ENCODE measurements around the gene UBR4.

The UBR4 gene

DNA sequence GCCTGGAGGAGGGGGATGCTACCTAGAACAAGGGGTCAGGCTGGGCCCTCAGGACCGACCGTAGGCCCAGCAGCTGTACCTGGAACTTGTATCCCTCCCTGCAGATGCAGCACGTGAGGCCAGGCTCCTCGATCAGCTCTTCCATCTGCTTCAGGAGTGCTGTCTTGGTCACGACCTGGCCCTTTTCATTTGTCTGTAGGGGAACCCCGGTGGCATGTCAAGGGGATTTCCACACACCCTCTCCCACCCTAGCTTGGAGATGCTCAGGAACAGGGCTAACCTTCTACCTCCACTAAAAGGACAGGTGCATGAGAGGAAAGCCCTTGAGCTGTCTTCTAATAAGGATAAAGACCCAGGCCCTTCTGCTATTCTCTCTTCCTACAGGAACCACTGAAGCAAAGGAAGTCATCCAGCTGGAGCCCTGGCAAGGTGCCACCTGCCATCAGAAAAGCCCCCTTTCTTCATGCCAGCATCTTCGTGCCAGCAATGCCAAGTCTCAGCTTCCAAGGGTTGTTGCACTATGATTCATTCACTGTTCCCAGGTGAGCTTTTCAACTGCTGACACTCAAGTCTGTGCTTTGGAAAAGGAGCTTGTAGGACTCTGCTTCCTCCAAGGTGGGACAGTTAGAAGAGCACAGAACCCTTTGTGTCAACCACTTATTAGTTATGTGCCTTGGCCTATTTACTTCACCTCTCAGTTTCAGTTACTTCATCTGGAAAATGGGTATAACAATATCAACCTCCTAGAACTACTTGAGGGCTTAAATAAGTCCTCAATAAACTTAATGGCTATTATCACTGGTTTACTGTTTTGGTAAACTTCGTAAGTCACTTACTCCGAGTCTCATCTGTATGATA is 122.1 kb downstream of the UBR4 start:
- no peak for DNase-seq

GRCh38 chr1:19087017-19087736 is 122.9 kb downstream of the UBR4 start:
- DNase-seq, result no peak

GRCh38 chr1:19086176-19086875 is 123.7 kb downstream of the UBR4 start:
- no peak for DNase-seq

DNA sequence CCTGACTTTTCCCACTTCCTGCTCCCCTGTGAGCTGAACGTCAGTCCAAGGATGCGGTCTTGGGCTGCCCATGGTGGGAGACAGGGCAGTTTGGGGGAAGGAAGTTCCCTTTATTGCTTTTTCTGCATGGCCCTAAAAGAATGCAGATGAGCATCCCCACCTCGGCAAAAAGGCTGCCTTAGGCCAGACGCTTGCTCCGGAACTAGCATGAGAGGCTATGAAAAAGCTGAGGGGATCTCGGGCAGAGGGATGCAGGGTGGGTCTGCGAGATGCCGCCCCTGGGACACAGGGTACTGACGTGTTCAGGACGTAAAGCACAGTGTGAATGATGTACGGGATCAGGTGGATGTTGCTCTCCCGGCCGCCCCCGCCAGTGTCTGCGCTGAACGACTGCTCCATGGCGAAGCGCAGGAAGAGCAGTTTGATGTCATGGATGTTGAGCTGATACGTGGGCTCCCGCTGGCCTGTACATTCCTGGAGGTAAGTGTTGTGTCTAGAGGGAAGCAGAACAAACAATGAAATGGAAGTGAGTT is 125.8 kb downstream of the UBR4 start:
- no peak for DNase-seq

DNA sequence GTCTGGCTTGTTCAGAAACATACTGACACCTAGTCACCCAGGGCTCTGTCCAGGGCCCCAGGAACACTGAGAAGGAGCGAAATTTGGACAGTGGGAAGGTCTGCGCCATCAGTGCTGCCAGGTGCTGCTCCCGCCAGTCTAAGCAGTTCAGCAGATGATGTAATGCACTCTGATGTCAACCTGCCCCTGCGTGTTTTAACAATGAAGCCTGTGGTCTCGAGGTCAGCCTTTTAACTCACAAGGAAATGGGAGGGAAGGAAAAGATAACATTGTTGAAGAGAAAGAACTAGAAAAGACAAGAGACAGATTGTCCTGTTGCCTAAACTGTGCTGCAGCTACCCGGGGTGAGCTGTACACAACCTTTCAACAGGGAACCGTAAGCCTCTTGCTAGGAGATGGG is 127.0 kb downstream of the UBR4 start:
- no peak for DNase-seq

DNA sequence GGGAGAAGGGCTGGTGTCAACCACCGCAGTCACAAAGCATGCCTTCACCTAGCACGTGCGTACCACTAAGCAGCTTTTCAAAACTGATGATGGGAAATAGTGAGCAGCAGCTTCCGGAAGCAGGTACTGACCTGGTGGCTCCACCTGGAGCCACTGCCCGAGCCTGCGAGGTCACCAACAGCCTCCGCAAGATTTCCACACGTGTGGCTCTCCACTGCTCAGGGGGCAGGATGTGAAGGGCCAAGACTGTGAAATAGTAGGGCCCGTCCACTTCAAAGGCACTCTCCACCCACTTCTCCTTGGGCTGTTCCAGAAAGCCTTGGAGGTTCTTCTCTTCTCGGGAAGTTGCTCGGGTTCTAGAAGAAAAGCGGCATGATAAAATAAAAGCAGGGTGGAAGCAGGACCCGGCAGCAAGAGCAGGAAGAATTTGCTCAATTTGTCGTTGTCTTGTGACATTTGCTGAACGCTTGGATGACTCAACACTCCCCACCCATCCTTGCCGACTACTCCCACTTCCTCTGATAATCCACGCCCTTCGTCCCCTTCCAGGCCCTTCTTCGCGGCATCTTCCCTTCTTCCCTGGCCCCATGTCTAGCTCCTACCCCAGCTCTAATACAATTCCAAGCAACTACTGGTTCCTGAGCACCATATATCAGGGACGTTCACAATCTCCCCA is 128.7 kb downstream of the UBR4 start:
- no peak for DNase-seq

GRCh38 chr1:19080721-19081120 is 129.3 kb downstream of the UBR4 start:
- no peak for DNase-seq

DNA sequence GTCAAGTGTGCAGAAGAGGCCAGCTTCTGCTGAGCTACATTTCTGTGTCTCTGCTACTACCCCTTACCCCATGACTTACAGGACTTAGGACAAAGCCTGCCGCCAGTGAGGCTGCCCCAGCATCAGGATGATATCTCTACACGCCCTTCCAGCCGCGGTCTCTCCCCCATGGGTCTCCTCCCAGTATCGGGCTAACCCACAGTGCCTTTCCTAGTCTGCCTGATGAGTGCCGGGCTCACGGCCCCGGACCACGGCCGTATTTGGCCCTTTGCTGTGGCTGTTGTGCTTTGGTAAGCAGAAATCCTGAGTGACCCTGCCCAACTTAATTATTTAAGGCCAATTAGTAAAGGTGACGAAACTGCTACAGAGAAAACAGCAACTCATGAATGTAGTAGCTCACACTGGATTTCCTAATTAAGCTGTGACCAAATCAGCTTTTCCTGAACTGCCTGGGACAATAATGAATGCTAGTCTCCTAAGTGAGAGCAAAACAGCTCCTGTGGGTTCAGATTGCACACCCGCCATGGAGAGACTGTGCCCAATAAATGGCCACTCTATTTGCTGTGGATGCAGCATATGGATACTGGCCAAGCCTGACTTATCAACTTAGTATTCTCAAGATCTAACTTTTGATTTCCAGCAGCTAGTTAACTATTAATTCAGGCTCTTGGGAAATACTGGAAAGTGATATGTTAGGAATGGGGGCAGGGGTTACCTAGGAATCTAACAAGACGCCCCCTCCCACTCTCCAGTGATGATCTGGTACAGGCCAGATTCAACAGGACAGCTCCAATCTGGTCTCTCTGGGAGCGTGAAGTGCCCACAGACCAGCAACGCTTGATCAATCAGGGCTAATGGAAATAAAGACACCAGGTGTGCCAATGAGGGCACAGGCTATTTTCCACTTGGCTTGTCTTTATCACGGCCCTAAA is 130.3 kb downstream of the UBR4 start:
- DNase-seq, result no peak

DNA sequence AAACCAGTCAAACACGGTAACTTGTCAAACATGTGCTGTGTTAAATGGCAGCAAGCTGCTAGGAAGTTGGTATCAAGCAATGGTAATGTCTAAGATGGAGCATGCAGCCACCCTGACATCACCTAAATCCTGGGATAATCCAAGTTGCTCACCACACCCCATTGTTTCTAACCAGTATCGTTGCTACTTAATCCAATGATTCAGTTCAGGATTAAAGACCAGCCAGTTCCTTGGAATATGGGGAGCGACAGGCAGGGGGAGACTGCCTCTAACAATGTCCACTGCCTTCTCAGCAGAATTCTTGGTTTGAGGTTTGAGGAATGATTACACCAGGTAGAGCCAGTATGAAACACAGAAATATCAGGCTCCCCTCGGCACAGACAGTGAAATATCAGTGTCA is 131.5 kb downstream of the UBR4 start:
- DNase-seq, result no peak

DNA sequence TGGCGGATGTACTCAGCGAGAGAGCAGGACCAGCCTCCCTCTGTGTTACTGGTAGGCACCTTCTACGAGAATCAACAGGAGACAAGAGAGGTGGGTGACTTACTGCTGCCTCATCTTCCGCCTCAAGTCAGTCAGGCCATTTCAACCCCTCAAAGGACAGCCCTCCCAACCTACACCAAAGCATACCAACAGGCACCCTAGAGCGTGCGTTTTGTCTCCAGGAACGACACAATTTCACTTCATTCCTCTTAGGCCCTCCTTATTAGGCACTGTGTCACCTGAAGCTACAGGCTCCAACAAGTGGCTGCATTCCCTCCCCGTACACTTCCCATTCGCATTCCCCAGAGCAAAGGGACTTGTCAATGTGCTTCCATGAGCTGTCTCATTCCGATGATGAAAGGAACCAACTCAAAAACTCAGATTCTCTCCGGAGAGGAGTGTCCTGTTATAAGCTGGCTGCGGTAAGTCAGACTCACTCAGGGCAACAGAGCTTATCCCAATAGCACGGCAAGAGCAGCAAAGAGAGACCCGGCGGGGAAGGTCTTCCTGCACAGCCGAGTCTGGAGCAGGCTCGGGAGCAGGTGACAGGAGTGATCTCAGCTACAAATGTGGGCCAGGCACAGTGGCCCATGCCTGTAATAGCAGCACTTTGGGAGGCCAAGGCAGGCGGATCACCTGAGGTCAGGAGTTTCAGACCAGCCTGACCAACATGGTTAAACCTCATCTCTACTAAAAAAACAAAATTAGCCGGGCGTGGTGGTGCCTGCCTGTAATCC is 133.0 kb downstream of the UBR4 start:
- no peak for DNase-seq

DNA sequence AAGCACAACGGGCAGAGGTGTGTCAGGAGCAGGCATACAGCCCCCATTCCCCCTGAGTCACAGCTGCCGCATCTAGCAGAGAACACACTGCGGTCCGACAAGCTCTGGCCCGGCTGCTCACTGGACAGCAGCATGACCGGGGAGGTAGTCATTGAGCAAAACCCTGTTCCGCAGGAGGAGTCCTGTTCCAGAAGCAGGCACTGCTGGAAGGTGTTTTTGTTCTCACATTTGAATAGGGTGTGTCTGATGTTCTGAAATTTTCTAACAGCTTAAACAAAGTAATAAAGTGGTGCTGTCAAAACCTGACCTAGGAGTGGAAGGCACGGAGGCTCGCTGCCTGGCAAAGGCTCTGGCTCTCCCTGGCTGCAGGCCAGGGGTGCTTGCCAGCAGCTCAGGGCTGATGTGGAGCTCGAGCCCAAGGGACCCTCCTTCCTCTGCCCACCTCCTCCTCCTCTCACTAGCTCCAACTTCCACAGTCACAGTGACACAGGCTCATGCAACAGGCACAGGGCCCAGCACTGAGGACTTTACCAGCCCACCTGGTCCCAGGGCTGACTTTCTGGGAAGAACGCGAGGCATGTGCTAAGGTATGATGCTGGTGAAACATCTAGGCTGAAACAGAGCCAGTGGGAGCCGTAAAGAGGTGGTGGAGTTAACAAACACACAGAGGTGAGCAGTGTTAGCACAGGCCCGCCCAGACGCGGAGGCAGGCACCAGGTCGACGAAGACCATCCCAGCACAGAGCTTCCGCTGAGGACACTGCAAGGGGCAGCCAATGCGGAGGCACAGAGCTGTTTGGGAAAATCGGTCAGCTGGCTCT is 135.0 kb downstream of the UBR4 start:
- DNase-seq, result no peak

DNA sequence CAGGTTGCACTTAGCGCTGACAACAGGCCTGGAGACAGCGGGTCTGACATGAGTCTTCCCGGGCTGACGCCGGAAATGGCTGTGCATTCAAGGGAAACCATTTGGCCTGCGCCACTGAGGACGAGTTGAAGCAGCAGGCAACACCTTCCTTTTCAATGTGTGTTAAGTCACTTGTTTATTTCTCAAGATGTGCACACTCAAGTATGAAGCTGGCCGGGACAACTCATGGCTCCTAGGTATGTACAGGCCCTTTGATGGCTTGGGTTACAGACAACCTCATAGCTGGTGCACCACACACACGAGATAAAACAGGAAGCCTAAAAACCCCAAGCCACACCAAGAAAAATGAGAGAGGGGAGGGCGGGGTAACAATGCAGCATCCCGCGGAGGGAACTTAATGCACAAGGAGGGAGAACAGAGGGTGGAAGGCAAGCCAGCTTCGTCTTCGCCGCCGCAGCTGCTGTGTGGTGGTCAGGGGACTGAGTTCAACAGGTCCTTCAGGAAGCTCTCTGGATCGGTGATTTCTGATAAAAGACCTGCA is 135.6 kb downstream of the UBR4 start:
- no peak for DNase-seq

DNA sequence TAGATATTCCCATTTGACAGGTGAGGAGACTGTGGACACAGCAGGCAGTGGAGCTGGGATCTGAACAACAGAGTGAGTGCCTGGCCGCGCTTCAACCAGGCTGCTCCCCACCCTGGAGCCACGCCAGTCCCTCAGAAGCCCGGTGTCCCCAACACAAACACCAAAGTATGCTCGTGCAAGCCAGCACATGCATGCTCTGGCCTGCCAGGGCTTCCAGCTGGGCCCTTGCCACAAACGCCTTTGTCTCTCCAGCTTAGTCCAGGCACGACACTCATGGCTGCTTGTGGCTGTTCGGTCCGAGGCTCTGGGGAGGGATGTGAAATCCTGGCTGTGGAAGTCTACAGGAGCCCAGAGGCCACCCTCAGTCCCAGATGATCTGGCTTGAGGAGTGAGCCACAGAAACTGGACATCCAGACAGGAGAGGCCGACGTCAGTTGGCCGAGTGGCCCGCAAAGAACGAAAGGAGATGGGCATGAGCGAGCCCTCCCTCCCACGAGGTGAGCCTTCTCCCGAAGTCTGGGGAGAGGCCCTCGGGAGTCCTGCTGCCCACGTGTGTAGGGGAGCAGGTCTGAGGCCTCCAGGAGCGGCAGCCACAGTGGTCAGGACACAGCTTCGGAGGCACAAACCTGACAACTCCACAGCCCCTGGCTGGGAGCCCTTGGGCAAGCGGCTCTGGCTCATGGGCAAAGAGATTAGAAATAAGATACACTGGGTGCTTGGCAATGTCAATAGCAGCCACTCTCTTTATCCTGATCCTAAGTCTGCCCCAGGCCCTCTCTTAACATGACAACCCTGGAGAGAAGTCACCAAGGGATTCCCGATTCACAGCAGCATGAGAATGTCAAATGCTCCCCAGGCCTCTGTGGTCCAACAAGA is 136.5 kb downstream of the UBR4 start:
- DNase-seq, result no peak

GRCh38 chr1:19072285-19072981 is 137.6 kb downstream of the UBR4 start:
- DNase-seq, result no peak

DNA sequence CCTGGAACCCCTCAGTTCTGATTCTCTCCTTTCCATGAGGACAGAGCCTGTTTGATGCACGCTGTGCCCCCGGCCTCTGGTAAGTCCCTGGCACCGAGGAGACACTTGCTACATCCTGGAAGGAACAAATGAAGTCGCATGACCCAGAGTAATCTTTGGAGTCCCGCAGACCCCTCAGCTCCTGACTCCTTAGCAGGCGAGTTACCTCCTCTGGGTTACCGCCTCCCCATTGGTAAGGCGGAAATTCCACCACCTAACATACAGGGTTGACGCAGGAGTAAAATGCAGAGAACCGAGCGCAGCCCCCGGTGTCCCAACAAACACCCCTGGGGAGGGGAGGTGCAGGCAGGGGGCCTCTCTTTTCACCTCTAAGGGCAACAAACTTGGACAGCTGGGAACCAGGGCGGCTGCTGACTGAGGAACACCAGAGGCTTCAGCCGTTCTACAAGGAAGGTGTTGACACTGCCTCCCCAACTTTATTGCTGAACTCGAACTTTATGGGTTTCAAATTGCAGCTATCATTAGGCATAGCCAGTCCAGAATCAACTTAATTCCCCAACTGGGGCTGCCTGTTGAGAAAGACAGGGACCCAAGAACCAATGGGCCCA is 138.3 kb downstream of the UBR4 start:
- DNase-seq, result no peak

GRCh38 chr1:19070891-19071621 is 139.0 kb downstream of the UBR4 start:
- DNase-seq, result no peak

DNA sequence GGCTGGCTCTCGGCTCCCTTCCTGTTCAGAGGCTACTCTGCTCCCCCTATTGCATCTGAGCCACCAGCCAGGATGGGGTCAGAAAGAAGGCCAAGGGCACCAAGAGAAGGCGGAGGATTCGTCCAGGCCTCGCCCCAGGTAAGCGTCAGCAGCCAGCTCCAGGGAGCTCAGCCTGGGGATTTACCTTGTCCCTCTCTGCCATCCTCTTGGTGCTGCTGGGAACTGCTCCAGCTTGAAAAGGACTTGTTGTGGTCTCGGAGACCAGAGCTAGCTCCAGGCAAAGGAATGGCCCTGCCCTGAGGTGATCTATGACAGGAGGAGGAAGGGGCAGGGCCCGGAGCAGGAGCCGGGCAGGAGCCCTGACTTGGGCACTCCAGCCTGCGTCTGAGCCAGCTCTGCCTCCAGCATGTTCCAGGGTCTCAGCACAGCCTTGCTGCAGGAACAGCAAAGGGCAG is 139.8 kb downstream of the UBR4 start:
- no peak for DNase-seq

All from KG1 (cell line).